ENCODE results near the gene ADAT1. TPM values are rescaled to one million over a fixed set of nuclear protein-coding genes. Genes with fewer than 3 reads are reported as not detected.

ADAT1 gene
- 10 to 100 TPM; 41.2 to 46.3 TPM for total RNA-seq

GRCh38 chr16:75622761-75623605 lies at the start of gene ADAT1:
Gene ADAT1 (minus strand): TSS chr16:75623281. CDS start chr16:75620799, 2,482 bp downstream.
- Histone ChIP-seq H3K4me1 (ENCODE audit: control insufficient read depth in 1 of 2, low read depth in 2 of 2) (peaks cover 13 to 25% of the 10 kb centered on the region in 2 donors), H3K9me3 (no peaks in the 10 kb centered on the region), H3K27me3 (replicated peaks; ENCODE audit: insufficient read depth) (no peaks in the 10 kb centered on the region), H3K36me3 (peaks cover 21% of the 10 kb centered on the region), H3K4me3 (peak within 1 kb of the TSS; percentile 79), H3K27ac (peak within 1 kb of the TSS; percentile 83 to 84)
- DNase-seq (ENCODE audit: low spot score) = peak; percentile 93
- peak; percentile 96 for ATAC-seq (ENCODE audit: insufficient number of reproducible peaks, low FRiP score, low read depth)
- TF ChIP-seq CTCF (IDR thresholded peaks at IDR 0.05) = no peak

GRCh38 chr16:75667503-75667902 lies 44.4 kb upstream of the ADAT1 start:
- H3K4me1 ChIP-seq (ENCODE audit: control insufficient read depth in 1 of 2, low read depth in 2 of 2) = no peaks in the 10 kb centered on the region
- no peaks in the 10 kb centered on the region for H3K9me3 ChIP-seq
- no peak overlapping the region for H3K27ac ChIP-seq
- H3K27me3 ChIP-seq (replicated peaks; ENCODE audit: insufficient read depth) = no peaks in the 10 kb centered on the region
- ATAC-seq (ENCODE audit: insufficient number of reproducible peaks, low FRiP score, low read depth) (no peak), DNase-seq (ENCODE audit: low spot score) (no peak)
- no peak for TF ChIP-seq CTCF (IDR thresholded peaks at IDR 0.05)
- no peaks in the 10 kb centered on the region for H3K36me3 ChIP-seq
- no peak overlapping the region for H3K4me3 ChIP-seq

GRCh38 chr16:75660726-75661302 lies 37.7 kb upstream of the ADAT1 start:
- Histone ChIP-seq H3K4me3 (no peak overlapping the region), H3K36me3 (peaks cover 20% of the 10 kb centered on the region), H3K27me3 (replicated peaks; ENCODE audit: insufficient read depth) (no peaks in the 10 kb centered on the region), H3K4me1 (ENCODE audit: control insufficient read depth in 1 of 2, low read depth in 2 of 2) (no peaks in the 10 kb centered on the region), H3K9me3 (no peaks in the 10 kb centered on the region), H3K27ac (no peak overlapping the region)
- DNase-seq (ENCODE audit: low spot score) (no peak), ATAC-seq (ENCODE audit: insufficient number of reproducible peaks, low FRiP score, low read depth) (no peak)
- no peak for TF ChIP-seq CTCF (IDR thresholded peaks at IDR 0.05)

GRCh38 chr16:75660321-75660720 lies 37.2 kb upstream of the ADAT1 start:
- H3K27me3 ChIP-seq (replicated peaks; ENCODE audit: insufficient read depth) = no peaks in the 10 kb centered on the region
- H3K4me1 ChIP-seq (ENCODE audit: control insufficient read depth in 1 of 2, low read depth in 2 of 2) = no peaks in the 10 kb centered on the region
- no peaks in the 10 kb centered on the region for H3K9me3 ChIP-seq
- DNase-seq (ENCODE audit: low spot score) (no peak), ATAC-seq (ENCODE audit: insufficient number of reproducible peaks, low FRiP score, low read depth) (no peak)
- TF ChIP-seq CTCF (IDR thresholded peaks at IDR 0.05) = no peak
- peaks cover 25% of the 10 kb centered on the region for H3K36me3 ChIP-seq
- H3K4me3 ChIP-seq = no peak overlapping the region
- no peak overlapping the region for H3K27ac ChIP-seq

GRCh38 chr16:75658175-75658574 lies 35.1 kb upstream of the ADAT1 start:
- H3K27ac ChIP-seq = no peak overlapping the region
- DNase-seq (ENCODE audit: low spot score) (no peak), ATAC-seq (ENCODE audit: insufficient number of reproducible peaks, low FRiP score, low read depth) (no peak)
- no peak overlapping the region for H3K4me3 ChIP-seq
- peaks cover 38% of the 10 kb centered on the region for H3K36me3 ChIP-seq
- peaks cover 6 to 10% of the 10 kb centered on the region in 2 donors for H3K4me1 ChIP-seq (ENCODE audit: control insufficient read depth in 1 of 2, low read depth in 2 of 2)
- TF ChIP-seq CTCF (IDR thresholded peaks at IDR 0.05) = no peak
- no peaks in the 10 kb centered on the region for H3K27me3 ChIP-seq (replicated peaks; ENCODE audit: insufficient read depth)
- no peaks in the 10 kb centered on the region for H3K9me3 ChIP-seq
